GM20000 (cell line): ENCODE results near the gene SUGCT.
A peak's percentile ranks its signal among the peaks of the same experiment; 100 is the strongest.
"Not testable (repeated sequence)": the region's sequence is repeated elsewhere in the genome, so short reads cannot be mapped to it uniquely, and the experiment has no call there.

ENCODE experiments used
- DNase-seq: peaks from one replicate; pipeline ENCODE4 v3.0.0; 2012; ENCODE audit warnings: low spot score
- TF ChIP-seq, protein P1 (sequence below): IDR thresholded peaks from 2 replicates; pipeline ENCODE4 v1.5.1; 2012; ENCODE audit warnings: mild to moderate bottlenecking, control low read depth; ENCODE audit errors: extremely low read depth, missing control alignments

SUGCT gene

DNA sequence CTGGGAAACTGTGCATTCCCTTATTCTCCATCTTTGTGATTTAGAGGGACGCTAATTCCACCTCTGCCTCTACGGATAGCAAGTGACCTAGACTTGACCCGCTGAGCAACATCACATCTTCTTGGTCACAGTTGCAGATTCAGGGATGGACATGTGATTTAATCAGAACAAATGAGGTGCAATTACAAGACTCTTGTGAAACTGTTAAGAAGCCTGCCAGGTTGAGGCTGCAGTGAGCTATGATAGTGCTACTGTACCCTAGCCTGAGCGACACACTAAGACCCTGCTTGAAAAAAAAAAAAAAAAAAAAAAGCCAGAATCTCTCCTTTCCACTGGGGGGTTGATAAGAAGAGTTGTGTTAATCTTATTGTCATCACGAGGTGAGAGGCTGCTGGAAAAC lies 14.8 kb upstream of the SUGCT start:
- TF ChIP-seq, protein P1, sequence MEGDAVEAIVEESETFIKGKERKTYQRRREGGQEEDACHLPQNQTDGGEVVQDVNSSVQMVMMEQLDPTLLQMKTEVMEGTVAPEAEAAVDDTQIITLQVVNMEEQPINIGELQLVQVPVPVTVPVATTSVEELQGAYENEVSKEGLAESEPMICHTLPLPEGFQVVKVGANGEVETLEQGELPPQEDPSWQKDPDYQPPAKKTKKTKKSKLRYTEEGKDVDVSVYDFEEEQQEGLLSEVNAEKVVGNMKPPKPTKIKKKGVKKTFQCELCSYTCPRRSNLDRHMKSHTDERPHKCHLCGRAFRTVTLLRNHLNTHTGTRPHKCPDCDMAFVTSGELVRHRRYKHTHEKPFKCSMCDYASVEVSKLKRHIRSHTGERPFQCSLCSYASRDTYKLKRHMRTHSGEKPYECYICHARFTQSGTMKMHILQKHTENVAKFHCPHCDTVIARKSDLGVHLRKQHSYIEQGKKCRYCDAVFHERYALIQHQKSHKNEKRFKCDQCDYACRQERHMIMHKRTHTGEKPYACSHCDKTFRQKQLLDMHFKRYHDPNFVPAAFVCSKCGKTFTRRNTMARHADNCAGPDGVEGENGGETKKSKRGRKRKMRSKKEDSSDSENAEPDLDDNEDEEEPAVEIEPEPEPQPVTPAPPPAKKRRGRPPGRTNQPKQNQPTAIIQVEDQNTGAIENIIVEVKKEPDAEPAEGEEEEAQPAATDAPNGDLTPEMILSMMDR = no peak
- no peak for DNase-seq

DNA sequence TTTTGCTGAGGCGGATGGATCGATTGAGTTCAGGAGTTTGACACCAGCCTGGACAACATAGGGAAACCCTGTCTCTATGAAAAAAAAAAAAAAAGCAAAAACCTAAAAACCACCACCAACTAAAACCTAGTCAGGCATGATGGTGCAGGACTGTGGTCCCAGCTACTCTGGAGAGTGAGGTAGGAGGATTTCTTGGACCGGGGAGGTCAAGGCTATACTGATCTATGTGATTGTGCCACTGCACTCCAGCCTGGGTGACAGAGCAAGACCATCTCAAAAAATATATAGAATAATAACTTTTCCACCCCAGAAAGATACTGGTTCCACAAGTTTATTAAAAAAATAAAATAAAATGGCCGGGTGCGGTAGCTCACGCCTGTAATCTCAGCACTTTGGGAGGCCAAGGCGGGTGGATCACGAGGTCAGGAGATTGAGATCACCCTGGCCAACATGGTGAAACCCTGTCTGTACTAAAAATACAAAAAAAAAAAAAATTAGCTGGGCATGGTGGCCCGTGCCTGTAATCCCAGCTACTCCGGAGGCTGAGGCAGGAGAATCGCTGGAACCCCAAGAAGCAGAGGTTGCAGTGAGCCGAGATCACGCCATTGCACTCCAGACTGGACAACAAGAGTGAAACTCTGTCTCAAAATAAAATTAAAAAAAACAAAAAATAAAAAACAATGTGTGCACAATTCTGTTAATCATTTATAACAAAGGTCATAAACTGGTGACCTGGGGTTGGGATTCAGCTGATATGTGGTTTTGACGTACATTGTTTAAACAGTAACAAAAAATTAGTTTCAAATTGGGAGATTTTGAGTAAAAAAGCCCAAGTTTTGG lies 12.5 kb upstream of the SUGCT start:
- not testable (repeated sequence) for DNase-seq

DNA sequence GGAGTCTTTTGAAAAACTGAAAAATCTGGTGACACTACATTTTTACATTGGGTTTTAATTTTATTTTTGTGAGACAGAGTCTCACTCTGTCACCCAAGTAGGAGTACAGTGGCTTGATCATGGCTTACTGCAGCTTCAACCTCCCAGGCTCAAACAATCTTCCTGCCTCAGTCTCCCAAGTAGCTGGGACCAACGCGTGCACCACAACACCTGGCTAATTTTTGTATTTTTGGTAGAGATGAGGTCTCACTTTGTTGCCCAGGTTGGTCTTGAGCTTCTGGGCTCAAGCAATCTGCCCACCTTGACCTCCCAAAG lies 11.9 kb upstream of the SUGCT start:
- DNase-seq = no peak
- TF ChIP-seq, protein P1 = no peak

DNA sequence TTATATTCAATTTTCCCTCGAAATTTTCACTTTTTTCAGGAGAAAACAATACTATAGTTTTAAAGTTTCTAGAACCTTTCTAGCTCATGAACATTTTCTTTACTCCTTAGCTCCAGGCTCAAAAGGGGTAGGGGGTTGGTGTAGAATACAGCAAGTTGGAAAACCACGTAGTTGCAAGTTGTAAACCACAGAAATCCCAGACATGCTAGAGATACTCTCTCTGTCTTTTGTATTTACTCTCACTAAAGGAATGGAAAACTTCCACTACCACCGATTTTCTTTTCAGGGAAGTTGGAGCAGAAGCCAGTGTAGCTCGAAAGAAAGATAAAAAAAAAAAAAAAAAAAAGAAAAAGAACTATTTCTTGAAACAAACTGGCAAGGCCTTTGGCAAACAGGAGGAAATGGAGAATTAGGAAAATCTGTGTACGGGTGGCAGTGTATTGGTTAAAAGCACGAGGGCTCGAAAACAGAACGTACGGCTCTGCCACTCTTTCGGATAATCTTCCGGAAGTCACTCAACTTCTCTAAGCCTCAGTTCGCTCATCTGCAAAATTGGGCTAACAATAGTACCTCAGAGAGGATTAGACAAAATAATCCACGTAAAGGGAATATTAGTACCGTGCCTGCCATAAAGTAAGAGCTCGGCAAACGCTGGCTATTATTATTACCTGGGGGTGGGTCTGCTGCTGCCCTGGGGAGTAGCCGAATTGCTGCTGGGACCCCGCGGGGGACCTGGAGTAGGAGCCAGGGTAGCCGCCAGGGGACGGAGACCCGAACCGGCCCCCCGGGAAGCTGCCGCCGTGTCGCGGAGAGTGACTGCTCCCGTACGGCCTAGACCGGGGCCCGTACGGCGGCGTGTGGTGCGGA lies 1.0 kb upstream of the SUGCT start:
- TF ChIP-seq, protein P1 = no peak
- peak; percentile 36 for DNase-seq

DNA sequence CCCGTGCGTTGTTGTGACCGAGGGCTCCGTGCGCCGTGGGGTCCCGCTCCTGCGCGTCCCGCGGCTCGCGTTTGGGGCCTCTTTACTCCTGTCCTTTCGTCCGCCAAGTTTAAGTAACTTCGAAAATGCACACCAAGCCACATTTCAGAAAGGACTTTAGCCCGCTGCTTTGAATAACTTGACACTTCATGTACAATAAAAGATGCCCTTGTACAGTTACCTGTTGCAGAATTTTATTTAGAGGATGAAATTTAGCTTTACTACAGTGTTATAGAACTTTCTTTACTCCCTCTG lies 459 bp downstream of the SUGCT start:
- TF ChIP-seq, protein P1 = no peak
- no peak for DNase-seq

DNA sequence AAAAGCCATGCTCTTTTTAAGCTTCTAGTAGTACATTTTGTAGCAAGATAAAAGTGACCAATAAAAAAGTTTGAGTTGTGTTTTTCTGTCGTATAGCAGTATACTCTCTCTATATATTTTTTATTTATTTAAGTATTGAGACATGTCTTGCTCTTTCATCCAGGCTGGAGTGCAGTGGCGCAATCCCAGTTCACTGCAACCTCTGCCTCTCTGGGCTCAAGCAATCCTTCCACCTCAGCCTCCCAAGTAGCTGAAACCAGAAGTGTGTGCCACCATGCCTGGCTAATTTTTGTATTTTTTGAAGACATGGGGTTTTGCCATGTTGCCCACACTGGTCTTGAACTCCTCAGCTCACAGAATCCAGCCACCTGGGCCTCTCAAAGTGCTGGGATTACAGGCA lies 2.8 kb downstream of the SUGCT start:
- TF ChIP-seq, protein P1 = no peak
- DNase-seq = no peak

DNA sequence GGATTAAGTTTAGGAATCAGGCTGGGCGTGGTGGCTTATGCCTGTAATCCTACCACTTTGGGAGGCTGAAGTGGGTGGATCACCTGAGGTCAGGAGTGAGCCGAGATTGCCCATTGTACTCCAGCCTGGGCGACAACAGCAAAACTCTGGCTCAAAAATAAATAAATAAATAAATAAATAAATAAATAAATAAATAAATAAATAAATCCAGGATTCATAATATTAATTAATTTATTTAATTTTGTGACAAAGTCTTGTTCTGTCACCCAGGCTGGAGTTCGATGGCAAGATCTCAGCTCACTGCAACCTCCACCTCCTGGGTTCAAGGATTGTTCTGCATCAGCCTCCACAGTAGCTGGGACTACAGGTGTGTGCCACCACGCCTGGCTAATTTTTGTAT lies 4.2 kb downstream of the SUGCT start:
- TF ChIP-seq, protein P1 = no peak

DNA sequence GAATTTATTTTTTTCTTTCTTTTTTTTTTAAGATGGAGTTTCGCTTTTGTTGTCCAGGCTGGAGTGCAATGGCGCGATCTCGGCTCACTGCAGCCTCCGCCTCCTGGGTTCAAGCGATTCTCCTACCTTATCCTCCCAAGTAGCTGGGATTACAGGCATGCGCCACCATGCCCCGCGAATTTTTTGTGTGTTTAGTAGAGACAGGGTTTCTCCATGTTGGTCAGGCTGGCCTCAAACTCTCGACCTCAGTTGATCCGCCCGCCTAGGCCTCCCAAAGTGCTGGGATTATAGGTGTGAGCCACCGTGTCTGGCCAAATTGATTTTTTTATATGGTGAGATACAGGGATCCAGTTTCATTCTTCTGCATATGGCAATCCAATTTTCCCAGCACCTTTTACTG lies 5.1 kb downstream of the SUGCT start:
- DNase-seq = not testable (repeated sequence)

More for the DNA sequence above, 4.2 kb downstream of the SUGCT start:
- no peak for DNase-seq

DNA sequence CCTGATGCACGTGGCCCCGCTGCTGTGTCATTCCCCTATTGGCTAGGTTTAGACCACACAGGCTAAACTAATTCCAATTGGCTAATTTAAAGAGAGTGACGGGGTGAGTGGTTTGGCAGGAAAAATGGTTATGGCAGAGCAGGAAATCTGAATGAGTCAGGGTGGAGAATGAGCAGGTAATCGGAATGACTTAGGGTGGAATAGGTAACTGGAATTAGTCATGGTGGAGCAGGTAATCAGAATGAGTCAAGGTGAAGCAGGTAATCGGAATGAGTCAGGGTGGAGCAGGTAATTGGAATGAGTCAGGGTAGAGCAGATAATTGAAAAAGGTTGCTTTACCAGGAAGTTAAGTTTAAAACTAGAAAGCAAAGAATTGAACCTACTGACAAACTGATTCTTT lies 7.1 kb downstream of the SUGCT start:
- not testable (repeated sequence) for DNase-seq

DNA sequence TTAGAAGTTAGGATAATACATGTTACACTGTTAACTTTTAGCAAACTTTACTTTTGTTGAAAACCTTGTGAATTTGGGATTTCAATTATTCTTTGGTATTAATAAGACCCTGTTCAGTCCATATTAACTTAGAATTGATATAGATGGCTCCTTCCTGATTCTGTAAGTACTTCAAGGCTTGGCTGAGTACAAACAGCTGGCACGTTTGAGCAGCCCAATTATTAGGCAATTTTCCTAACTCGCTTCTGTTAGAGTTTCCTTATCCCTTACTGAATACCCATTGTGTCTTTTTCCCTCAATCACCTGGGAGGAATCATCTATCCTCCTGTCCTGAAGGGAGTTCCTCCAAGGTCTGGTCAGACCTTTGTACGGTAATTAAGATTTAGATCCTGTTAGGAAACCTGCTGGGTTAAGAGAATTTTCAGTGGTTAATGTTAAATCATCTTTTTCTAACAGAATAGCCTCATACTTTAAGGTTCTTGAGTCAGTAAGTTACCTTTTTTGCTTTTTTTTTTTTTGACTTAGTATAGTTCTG lies 10.9 kb downstream of the SUGCT start:
- DNase-seq = not testable (repeated sequence)
